ENCODE results near the gene LOXL1.

The LOXL1 gene

DNA sequence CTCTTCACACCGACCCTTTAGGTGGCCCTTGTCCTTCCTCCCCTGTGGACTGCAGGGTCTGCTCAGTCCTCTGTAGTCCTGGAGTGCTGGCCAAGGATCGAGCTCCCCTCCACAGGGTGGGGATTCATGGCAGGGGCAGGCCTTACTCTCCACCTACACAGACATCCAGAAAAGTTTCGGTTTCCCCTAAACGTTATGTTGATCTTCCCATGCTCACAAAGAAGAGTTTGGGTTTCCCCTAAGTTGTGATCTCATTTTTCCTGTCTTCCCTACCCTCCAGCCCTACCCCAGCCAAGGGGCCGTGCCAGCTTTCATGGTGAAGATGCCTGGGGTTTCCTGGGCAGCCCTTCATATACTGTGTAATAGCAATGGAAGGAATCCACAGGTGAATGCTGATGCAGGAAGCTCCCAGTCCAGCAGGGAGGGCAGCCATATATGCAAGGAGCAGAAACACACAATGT, 55.5 kb downstream of the LOXL1 start:
- DNase-seq, result no peak
- ATAC-seq, result peak; percentile 51

DNA sequence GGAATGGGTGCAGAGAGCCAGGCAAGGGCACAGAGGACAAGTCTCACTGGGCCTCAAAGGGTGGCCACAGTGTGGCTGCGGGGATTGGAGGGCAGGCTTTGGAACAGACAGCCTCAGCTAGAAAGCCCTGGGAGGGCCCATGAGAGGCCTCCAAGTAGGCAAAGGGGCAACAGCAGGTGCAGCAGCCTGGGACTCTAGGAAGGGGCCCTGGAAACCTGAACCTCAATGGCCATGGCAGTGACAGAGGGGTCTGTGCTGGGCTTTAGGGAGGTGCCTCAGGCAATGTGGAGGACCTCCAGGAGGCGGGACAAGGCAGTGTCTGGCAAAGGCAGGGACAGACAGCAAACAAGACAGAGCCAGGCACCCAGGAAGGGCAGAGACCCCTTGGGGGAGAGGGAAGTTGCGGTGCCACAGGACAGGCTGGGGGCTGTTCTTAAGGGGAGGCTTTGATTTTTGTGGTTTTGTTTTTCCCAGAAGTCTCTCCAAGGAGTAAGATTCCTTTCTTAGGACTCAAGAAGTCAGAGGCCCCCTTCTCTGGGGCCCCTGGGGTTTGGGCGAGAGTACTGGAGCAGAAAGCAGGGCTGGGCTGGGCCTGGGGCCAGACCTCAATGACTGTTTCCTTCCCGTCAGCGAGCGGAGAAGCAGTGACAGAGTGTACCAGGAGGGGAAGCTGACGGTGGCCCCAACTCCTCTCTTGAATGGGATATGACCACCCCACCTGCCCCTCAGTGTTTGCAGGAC, 56.1 kb downstream of the LOXL1 start:
- DNase-seq (peak; percentile 62), ATAC-seq (peak; percentile 74)

DNA sequence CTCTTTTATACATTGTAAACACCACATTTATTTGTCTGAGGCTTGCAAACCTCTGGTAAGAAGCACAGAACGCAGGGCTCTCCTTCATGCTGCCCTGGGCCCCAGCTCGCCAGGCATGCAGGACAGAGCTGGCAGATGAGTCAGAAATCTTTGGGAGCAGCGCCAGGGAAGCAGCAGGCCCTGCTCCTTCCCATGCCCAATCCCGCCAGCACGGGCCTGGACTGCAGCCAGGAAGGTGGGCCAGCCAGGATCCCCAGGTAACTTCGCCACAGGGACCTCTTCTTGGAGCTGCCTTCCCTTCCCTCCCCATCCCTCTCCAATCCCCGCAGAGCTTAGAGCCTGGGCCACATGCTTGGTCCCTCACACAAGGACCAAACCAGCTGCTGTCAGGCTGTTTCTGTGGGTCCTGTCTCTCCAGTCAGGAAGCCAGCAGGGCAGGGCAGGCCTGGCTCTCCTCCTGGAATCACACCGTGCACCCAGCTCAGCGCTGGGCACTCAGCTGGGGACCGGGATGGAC, 57.0 kb downstream of the LOXL1 start:
- DNase-seq (no peak), ATAC-seq (no peak)

DNA sequence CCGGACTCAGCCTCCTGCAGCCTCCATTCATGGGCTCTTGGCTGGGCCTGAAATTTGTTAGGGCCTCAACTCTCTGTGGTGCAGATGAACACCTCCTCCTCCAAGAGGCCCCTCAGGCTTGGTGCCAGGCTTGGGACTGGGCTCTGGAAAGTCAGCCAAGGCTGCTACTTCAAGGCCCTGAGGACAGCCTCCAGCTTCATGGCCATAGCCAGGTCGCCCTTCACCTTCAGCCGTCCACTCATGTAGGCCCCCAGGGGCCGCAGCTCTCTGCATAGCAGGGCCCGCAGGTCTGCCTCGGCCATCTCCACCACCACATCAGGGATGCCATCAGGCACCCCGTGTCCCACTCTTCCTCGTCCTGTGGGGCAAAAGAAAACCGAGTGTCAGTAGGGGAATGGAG, 57.5 kb downstream of the LOXL1 start:
- DNase-seq (no peak), ATAC-seq (no peak)

GRCh38 chr15:73984208-73984979, 58.1 kb downstream of the LOXL1 start:
- DNase-seq (no peak), ATAC-seq (no peak)

- DNase-seq (no peak), ATAC-seq (no peak)
Observed at GRCh38 chr15:73985101-73985873, 59.0 kb downstream of the LOXL1 start.

DNA sequence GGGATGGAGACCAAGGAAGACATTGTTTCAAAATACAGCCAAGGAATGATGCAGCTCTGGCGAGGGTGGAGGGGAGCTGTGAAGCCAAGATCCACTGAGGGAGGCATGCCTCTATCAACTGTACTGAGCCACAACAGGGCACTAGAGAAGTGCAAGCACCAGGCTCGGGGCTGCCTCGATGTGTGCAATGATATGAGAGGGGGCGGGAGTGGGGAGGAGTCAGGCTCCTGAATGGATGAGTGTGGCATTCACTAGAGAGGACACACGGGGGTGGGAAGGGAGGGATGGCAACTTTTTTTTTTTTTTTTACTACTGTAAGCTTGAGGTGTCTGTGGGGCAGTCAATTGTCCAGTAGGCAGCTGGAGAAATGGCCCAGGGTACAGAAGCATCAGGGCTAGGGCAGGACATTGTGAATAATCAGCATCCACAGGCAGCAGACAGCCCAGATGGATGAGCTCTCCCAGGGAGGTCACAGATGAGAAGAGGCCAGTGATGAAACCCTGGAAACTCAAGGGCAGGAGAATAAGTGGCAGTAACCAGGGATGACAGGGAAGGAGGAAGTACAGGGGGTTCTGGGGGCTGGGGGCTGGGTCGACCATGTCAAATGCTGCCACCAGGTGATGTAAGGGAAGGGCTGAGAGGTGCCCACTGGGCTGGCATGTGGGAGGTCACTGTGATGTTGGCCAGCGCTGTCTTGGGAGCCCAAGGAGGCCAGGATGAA, 60.0 kb downstream of the LOXL1 start:
- no peak for DNase-seq
- ATAC-seq, result no peak

DNA sequence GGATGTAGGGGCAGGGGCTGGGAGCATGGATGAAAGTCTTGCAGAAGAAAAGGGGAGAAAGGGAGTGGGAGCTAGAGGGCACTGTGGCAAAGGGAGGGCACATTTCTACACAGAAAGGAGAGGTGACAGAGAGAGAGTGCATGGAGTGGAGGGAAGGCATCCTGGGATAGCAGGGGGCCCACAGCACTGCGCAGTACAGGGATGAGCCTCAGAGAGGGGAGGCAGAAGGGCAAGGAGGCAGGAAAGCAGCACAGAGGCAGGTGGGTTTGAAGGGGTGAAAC, 60.5 kb downstream of the LOXL1 start:
- ATAC-seq (no peak), DNase-seq (no peak)

DNA sequence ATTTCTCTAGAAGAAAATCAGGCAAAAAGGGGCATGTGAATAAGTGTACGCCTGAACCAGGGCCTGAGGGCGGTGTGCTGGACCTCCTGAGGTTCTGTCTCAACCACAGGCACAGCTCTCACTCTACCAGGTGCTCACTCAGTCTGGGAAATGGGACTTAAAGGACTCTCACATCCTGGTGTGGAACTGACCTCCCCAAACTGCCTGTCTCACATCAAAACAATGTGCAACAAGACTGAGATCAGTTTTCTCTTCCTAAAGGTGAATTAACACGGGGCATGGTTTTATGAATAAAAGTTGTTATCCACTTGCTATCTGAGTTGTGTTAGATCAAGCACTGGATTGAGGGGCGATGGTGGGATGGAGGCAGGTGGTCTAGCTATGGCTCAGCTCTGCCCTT, 61.0 kb downstream of the LOXL1 start:
- no peak for DNase-seq
- ATAC-seq, result no peak

DNA sequence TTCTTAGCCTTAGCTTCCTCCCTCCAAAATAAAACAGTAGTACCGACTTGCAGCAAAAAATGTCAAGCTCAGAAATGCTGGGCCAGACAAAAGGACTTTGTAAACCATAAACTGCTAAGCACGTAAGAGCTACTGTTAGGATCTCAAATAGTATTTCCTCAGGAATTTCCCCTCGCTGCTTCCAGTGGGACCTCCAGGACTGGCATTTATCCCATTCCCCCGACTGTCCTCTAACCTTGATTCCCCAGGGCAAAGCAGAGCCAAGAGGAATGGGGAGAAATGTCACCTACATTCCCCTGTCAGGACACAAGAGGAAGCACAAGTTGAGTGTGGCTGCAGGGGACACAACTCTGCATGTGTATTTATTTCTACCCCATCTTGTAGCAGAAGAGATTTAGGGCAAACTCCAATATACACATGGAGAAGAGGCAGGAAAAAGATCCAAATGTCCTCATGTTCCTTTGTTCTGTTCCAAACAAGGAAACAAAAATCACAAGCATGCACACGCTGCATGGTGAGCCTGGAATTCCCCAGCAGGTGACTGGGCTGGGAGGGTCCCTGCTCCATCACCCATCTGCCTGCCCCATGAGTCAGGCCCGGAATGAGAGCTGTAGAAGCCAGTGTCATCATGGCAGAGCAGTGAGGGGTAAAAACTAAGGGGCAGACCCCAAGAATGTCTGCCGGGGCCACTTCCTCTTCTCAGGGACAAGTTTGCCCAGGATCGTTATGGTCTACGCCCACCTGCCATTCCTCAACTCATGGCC, 61.6 kb downstream of the LOXL1 start:
- no peak for DNase-seq

GRCh38 chr15:73988445-73988969, 62.2 kb downstream of the LOXL1 start:
- ATAC-seq, result no peak
- no peak for DNase-seq

More for the DNA sequence above, 61.6 kb downstream of the LOXL1 start:
- no peak for ATAC-seq

DNA sequence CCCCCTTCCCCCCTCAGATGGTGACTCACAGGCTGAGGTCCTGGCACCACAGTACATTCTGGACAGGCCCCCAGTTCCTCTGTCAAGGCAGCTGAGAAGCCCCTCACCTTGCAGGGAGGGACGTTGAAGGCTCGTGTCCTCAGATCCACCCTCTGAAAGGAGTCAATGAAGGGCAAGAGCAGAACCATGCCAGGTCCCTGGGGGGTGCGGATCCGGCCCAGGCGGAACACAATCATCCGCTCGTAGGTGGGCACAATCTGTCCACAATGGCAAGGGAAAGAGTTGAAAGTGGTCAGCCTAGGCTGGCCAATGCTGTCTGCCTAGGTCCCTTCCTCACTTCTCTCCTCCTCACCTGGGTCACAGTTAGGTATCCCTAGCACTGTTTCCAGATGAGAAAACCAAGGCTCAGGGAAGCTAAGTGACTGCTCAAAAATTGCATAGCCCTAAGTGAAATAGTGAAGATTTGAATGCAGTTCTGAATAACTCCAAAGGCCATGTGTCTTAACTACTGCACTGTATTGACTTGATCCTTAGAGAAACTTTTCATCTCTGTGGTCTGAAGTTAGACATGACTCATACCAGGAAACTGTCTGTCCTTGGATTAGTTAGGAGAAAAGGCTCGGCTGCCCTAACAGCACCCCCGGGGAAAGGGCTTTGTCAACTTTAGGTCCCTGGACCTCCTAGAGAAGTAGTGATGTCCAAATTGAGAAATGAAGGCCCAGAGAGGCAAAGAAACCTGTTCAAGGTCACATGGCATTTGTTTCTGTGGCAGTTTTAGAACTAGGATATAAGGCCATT, 62.9 kb downstream of the LOXL1 start:
- ATAC-seq (no peak), DNase-seq (no peak)

DNA sequence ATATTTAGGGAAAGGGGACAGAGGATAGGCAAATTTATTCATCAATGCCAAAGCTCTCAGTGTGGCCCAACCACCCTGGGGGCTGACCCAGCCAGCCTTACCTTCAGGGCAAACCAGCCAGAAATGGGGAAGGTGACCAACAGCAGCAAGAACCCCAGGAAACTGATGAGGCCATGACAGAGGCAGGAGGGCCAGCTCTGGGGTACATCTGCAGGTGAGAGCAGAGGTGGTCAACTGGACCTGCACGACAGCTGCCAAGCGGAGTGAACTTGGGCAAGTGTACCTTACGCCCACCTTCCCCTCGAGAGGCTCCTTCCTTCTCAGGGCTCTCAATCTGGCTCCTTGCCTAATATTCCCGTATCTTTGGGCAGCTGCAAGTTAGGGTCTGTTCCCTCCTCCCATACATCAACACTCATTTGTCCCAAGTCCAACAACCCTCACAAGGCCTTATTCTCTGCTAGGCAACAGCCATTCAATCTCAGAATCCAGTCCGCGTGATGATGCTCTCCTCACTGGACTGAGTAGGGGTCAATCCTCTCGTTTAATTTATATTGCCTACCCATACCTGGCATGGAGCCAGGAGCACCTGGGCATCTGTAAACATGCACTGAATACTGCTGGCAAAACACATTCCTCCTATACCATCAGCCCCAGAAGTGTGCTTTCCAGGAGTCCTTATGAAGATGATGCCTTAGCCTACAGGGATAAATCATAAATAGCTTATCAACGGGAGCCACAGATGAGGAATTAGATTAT, 64.2 kb downstream of the LOXL1 start:
- DNase-seq, result no peak
- no peak for ATAC-seq

GRCh38 chr15:73991260-73991659, 65.0 kb downstream of the LOXL1 start:
- DNase-seq, result no peak
- no peak for ATAC-seq

DNA sequence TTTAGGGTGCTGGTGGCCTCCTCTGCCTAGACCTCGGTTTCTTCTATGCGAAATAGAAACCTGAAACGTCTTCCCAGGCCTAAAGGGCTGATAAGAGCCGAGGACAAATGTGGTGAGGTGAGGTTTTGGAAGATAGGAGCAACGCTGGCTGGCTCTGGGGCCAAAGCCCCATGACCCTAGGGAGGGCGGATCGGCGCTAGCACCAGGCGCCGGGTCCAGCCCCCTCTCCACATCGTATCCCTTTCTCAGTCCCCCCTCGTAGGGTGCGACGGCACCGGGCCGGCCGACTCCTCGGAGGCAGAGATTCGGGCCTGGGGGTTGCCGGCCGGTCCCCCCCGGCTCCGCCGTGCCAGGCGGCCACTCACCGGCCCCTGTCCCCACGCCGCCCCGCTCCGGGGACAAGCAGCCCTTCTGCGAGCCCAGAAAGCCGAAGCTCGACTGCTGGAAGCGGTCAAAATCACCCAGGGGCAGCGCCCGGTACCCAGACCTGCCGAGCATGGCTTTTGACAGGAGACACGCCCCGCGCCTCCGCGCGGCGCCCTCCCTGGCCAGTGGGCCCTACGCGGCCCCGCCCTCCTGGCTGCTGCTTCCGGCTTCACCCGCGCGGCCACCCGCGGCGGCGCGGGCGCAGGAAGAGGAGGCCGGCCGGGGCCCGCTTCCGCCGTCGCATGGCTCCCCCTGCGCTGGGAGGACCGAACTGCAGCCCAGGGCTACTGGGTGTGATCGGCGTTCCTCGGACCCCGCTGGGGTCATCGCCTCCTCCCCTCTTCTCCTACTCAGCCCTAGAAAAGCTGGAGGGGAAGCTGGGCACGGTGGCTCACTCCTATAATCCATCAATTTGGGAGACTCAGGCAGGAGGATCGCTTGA, 65.7 kb downstream of the LOXL1 start, which contains the start of gene STOML1:
Gene STOML1 (minus strand): TSS at position 570 of the 868 bp plus-strand sequence. CDS start 72 bp downstream, at position 498.
- ATAC-seq, result peak; percentile 83
- peak; percentile 99 for DNase-seq

- no peak for DNase-seq
- no peak for ATAC-seq
Observed at GRCh38 chr15:73992594-73992898, 66.3 kb downstream of the LOXL1 start.

DNA sequence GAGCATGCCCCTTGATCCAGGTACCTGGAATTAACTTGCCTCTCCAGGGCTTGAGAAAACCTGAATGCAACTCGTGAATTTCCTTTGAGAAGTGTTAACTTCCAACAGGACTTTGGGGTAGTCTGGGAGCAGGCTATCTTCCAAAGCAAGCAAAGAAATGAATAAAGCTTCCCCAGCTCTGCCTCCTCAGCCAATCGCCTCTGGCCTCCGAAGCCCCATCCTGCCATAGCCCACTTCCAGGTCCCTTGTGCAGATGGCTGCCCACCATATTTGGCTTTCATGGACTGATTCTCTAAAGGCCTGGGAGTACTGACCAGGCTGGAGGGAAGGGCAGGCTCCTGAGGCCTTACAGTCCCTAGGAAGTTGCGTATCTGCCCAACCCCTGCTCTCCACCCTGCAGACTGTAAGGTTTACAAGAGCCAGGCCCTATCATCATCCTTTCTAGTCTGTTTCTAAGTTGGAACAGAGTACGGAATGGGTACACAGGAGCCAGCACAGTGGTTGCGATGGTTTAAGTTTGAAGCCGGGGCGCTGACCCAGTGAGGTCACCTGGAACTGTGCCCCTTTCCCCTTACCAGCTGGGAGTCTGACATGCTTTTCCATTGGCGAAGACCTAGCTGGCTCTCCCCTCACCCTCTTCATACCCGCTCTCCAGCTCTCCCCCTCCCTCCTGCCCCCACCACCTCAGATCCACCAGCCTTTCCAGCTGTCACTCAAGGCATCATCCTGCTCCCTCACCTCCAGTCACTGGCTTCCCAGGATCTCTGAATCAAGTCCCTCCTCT, 67.1 kb downstream of the LOXL1 start:
- DNase-seq, result no peak
- no peak for ATAC-seq

DNA sequence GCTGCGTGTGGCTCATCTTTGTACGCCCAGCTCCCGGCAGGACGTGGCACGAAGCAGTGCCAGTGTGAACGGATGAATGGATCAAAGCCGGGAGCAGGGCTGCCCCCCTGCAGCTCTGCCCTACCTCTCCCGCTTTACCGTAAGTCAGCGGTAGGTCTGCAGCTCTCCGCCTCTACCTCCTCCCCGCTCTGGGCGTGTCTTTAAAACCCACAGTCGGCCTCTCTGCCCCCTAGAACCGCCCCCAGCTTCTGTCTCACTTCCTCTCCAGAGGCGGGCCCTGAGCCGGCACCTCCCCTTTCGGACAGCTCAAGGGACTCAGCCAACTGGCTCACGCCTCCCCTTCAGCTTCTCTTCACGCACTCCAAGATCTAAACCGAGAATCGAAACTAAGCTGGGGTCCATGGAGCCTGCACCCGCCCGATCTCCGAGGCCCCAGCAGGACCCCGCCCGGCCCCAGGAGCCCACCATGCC, 68.2 kb downstream of the LOXL1 start, which contains the start of gene PML:
Gene PML (plus strand): TSS at position 304 of the 471 bp plus-strand sequence. CDS start 97 bp downstream, at position 401.
- peak; percentile 86 for ATAC-seq
- peak; percentile 96 for DNase-seq
